GM12878 (cell line): ENCODE results near the gene TCIRG1. TPM values are rescaled to one million over a fixed set of nuclear protein-coding genes. Genes with fewer than 3 reads are reported as not detected.

ENCODE experiments used
- ATAC-seq: fragments of 200-7000 bp; cut with Tn5 transposase; 3 replicates; pipeline ENCODE4 v1.9.1; 2020; ENCODE audit warnings: mild to moderate bottlenecking, moderate library complexity
- BruUV-seq: library from RNA; stranded (reverse); fragments of 400-500 nt; replicated peaks from 2 replicates; lab custom pipeline; 2021; lab: Mats Ljungman, UMichigan
- CTCF ChIA-PET: fragments of 300-600 bp; sonication (Branson Sonifier 250); formaldehyde crosslinking; extraction: SDS; loops from one replicate; lab custom pipeline; 2021; ENCODE audit warnings: inconsistent platforms; lab: Yijun Ruan, JAX
- POLR2A ChIA-PET: fragments of 350-600 bp; formaldehyde crosslinking; extraction: SDS; loops from one replicate; lab custom pipeline; 2021; ENCODE audit warnings: inconsistent platforms; lab: Charles Lee
- RAD21 ChIA-PET: fragments of 300-600 bp; sonication (Branson Sonifier 250); formaldehyde crosslinking; loops from one replicate; lab custom pipeline; 2023; ENCODE audit warnings: antibody characterized with exemption; ENCODE audit not compliant: unreplicated experiment; lab: Charles Lee
- SMC1A ChIA-PET: fragments of 300-600 bp; sonication (Branson Sonifier 250); formaldehyde crosslinking; loops from one replicate; lab custom pipeline; 2023; ENCODE audit not compliant: unreplicated experiment, uncharacterized antibody; lab: Charles Lee
- DNase-seq: peaks from one replicate; pipeline ENCODE4 v3.0.0-alpha.2; 2011; ENCODE audit warnings: low read depth, low spot score
- FAIRE-seq: peaks from 3 replicates; lab custom pipeline; 2011; peaks lifted over from hg19 to GRCh38; lab: Jason Lieb, UNC
- H2AFZ ChIP-seq: 2 replicates; pipeline ENCODE4 v1.6.0; 2011; ENCODE audit warnings: low read depth, low read length, control low read depth; ENCODE audit not compliant: control insufficient read depth
- H3K27ac ChIP-seq: 2 replicates; pipeline ENCODE4 v1.5.1; 2011; ENCODE audit warnings: control low read depth; ENCODE audit not compliant: control insufficient read depth, insufficient read depth
- H3K27me3 ChIP-seq, 2 experiments: replicated peaks in 1 of 2; 2 replicates each; pipeline versions ENCODE4 v1.6.0 to v1.6.1; 2011; ENCODE audit warnings: low read length in 1 of 2; ENCODE audit not compliant: control insufficient read depth in 2 of 2, insufficient read depth in 2 of 2
- H3K36me3 ChIP-seq, 2 experiments: 2 replicates each; pipeline ENCODE4 v1.5.1; 2011; ENCODE audit warnings: low read length in 1 of 2; ENCODE audit not compliant: control insufficient read depth in 2 of 2, insufficient read depth in 2 of 2
- H3K4me1 ChIP-seq: 2 replicates; pipeline ENCODE4 v1.6.1; 2011; ENCODE audit warnings: mild to moderate bottlenecking, low read length, moderate library complexity, mixed read lengths; ENCODE audit not compliant: control insufficient read depth, insufficient read depth
- H3K4me2 ChIP-seq: 2 replicates; pipeline ENCODE4 v1.6.0; 2011; ENCODE audit warnings: control low read depth; ENCODE audit not compliant: control insufficient read depth, insufficient read depth
- H3K4me3 ChIP-seq: fragments of 200-600 bp; sonication (generic); 2 replicates; pipeline ENCODE4 v1.5.1; 2016
- H3K79me2 ChIP-seq: 2 replicates; pipeline ENCODE4 v1.6.0; 2011; ENCODE audit warnings: low read length; ENCODE audit not compliant: control insufficient read depth, insufficient read depth
- H3K9ac ChIP-seq: 2 replicates; pipeline ENCODE4 v1.8.0; 2011; ENCODE audit warnings: low read length, control low read depth, mixed read lengths; ENCODE audit not compliant: control insufficient read depth, insufficient read depth
- H3K9me3 ChIP-seq: replicated peaks from 3 replicates; pipeline ENCODE4 v1.5.1; 2011; ENCODE audit warnings: mild to moderate bottlenecking, low read length; ENCODE audit not compliant: control insufficient read depth, insufficient read depth
- H4K20me1 ChIP-seq: 2 replicates; pipeline ENCODE4 v1.6.0; 2011; ENCODE audit not compliant: control insufficient read depth, insufficient read depth
- BMI1 ChIP-seq: fragments of 450-650 bp; IDR thresholded peaks from 2 replicates; pipeline ENCODE4 v1.6.1; 2016; ENCODE audit warnings: mild to moderate bottlenecking, moderate library complexity, borderline replicate concordance
- MEF2B ChIP-seq: fragments of 450-650 bp; IDR thresholded peaks from 2 replicates; pipeline ENCODE4 v1.6.1; 2018; ENCODE audit warnings: mild to moderate bottlenecking, moderate library complexity; ENCODE audit not compliant: partially characterized antibody, poor library complexity, severe bottlenecking
- NBN ChIP-seq: fragments of 450-650 bp; IDR thresholded peaks from 2 replicates; pipeline ENCODE4 v1.6.1; 2016
- NFIC ChIP-seq: IDR thresholded peaks from 2 replicates; pipeline ENCODE4 v1.6.1; 2012; ENCODE audit warnings: low read depth, mild to moderate bottlenecking, inconsistent platforms, low read length, moderate library complexity
- TAF1 ChIP-seq: IDR thresholded peaks from 2 replicates; pipeline ENCODE4 v1.6.1; 2011; ENCODE audit warnings: mild to moderate bottlenecking, low read depth, low read length, borderline replicate concordance
- TCF3 ChIP-seq: IDR thresholded peaks from 2 replicates; pipeline ENCODE4 v1.6.1; 2012; ENCODE audit warnings: low read depth, mild to moderate bottlenecking, low read length, borderline replicate concordance; ENCODE audit not compliant: insufficient read depth
- ZBED1 ChIP-seq: IDR thresholded peaks from 2 replicates; pipeline ENCODE4 v1.6.1; 2016; ENCODE audit warnings: borderline replicate concordance
- ZNF24 ChIP-seq: fragments of 450-650 bp; IDR thresholded peaks from 2 replicates; pipeline ENCODE4 v1.6.1; 2017; ENCODE audit warnings: antibody characterized with exemption, mild to moderate bottlenecking
- ZNF274 ChIP-seq: IDR thresholded peaks from one replicate; pipeline ENCODE4 v1.8.0; 2011; ENCODE audit not compliant: insufficient read length, insufficient read depth
- ZSCAN29 ChIP-seq: fragments of 450-650 bp; IDR thresholded peaks from 2 replicates; pipeline ENCODE4 v1.6.1; 2017; ENCODE audit warnings: mild to moderate bottlenecking, moderate library complexity
- WGBS: methylation state at CpG from one replicate; pipeline ENCODE4 v1.1.6; 2016; ENCODE audit warnings: low lambda C conversion rate; ENCODE audit not compliant: insufficient replicate concordance, insufficient coverage; ENCODE audit errors: missing lambda C conversion rate; 5-methylcytosine and 5-hydroxymethylcytosine counted together
- in situ Hi-C: fragments of 300-500 bp; cut with MboI; formaldehyde crosslinking; loops from 9 replicates; pipeline ENCODE4 v1.14.3; 2018; ENCODE audit warnings: mixed read lengths
- intact Hi-C: fragments of 100-400 bp; cut with micrococcal nuclease; formaldehyde crosslinking; loops from one replicate; pipeline ENCODE4 v1.14.2; 2022; ENCODE audit not compliant: unreplicated experiment
- polyA plus RNA-seq, 11 experiments: library from polyadenylated mRNA; depleted of rRNA in 4 of 11; unstranded in 6 of 11; stranded (reverse) in 5 of 11; fragments of >200 nt; fragmentation: Nextera tagmentation in 4 of 11; fragmentation: Illumina TruSeq in 1 of 11; extraction: Ambion mirVana in 4 of 11; extraction: Trizol in 1 of 11; gene quantifications; 1 replicate in 1 of 11; 2 replicates in 10 of 11; pipeline versions ENCODE4 v1.2.1 to v1.2.3, GENCODE V29; 2011 to 2016; ENCODE audit warnings: inconsistent platforms in 2 of 11, missing spikeins in 2 of 11, low read depth in 1 of 11
- total RNA-seq, 4 experiments: library from RNA; depleted of rRNA in 3 of 4; stranded (reverse); fragments of >200 nt in 3 of 4; fragmentation: Illumina TruSeq in 1 of 4; extraction: Trizol in 1 of 4; gene quantifications; 2 replicates each; pipeline versions ENCODE4 v1.2.1 to v1.2.3, GENCODE V29; 2013 to 2021
- TF ChIP-seq, protein P1 (sequence below): IDR thresholded peaks from 2 replicates; pipeline ENCODE4 v1.6.1; 2011; ENCODE audit warnings: borderline replicate concordance, low read depth, mild to moderate bottlenecking, moderate library complexity, mixed read lengths, low read length; ENCODE audit not compliant: insufficient read depth; ENCODE audit errors: extremely low read length
- TF ChIP-seq, protein P2 (sequence below): fragments of 450-650 bp; formaldehyde crosslinking; IDR thresholded peaks from 2 replicates; pipeline ENCODE4 v1.4.0; 2022; ENCODE audit warnings: mild to moderate bottlenecking, moderate library complexity

TCIRG1 gene
- total and polyA plus RNA-seq, 10 of the 15 experiments (the other 5 are each of a cell fraction or from before 2014, with no cell fraction given), result 0.76 to 218 (median 87.4) TPM

GRCh38 chr11:68008381-68009337 lies 30.2 kb upstream of the TCIRG1 start:
- ATAC-seq, result no peak
- WGBS, result 46% methylated on average over 22 of the region's 27 CpGs
- Histone ChIP-seq H4K20me1 (no peaks in the 10 kb centered on the region), H3K9ac (no peak overlapping the region), H3K79me2 (peaks cover 2% of the 10 kb centered on the region), H3K4me2 (no peak overlapping the region), H2AFZ (peak overlapping the region; percentile 43), H3K36me3 (no peaks in the 10 kb centered on the region), H3K9me3 (no peaks in the 10 kb centered on the region), H3K27me3 (no peaks in the 10 kb centered on the region), H3K4me1 (peaks cover 26% of the 10 kb centered on the region), H3K4me3 (no peak overlapping the region), H3K27ac (no peak overlapping the region)
- POLR2A ChIA-PET, result no interaction called here
- SMC1A ChIA-PET, result interaction anchor here (0.8 to 1.8 kb wide), 3 partner anchors 31 to 203 kb away, joined by 3 to 6 read pairs (median 5); no protein-coding TSS in a partner anchor
- BruUV-seq, result no TSS peak
- intact Hi-C loops, result loop anchor here (10.0 kb wide), 1 partner anchor 116 kb away; the partner anchor contains the start of gene CHKA
- in situ Hi-C loops, result loop anchor here (5.0 kb wide), 1 partner anchor 199 kb away; no protein-coding TSS in a partner anchor
- DNase-seq, result no peak
- no peak for FAIRE-seq
- CTCF ChIA-PET, result interaction anchor here (1.1 to 4.6 kb wide), 8 partner anchors 13 to 288 kb away, joined by 3 to 57 read pairs (median 4); partner anchors contain the start of gene TCIRG1
- RAD21 ChIA-PET, result interaction anchor here (0.9 to 1.5 kb wide), 5 partner anchors 13 to 262 kb away, joined by 3 to 4 read pairs (median 3); no protein-coding TSS in a partner anchor
- no peak for TF ChIP-seq ZNF274
- no peak for TF ChIP-seq TAF1
- TF ChIP-seq, protein P1, sequence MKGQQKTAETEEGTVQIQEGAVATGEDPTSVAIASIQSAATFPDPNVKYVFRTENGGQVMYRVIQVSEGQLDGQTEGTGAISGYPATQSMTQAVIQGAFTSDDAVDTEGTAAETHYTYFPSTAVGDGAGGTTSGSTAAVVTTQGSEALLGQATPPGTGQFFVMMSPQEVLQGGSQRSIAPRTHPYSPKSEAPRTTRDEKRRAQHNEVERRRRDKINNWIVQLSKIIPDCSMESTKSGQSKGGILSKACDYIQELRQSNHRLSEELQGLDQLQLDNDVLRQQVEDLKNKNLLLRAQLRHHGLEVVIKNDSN, result peak; percentile 72
- TF ChIP-seq, protein P2, sequence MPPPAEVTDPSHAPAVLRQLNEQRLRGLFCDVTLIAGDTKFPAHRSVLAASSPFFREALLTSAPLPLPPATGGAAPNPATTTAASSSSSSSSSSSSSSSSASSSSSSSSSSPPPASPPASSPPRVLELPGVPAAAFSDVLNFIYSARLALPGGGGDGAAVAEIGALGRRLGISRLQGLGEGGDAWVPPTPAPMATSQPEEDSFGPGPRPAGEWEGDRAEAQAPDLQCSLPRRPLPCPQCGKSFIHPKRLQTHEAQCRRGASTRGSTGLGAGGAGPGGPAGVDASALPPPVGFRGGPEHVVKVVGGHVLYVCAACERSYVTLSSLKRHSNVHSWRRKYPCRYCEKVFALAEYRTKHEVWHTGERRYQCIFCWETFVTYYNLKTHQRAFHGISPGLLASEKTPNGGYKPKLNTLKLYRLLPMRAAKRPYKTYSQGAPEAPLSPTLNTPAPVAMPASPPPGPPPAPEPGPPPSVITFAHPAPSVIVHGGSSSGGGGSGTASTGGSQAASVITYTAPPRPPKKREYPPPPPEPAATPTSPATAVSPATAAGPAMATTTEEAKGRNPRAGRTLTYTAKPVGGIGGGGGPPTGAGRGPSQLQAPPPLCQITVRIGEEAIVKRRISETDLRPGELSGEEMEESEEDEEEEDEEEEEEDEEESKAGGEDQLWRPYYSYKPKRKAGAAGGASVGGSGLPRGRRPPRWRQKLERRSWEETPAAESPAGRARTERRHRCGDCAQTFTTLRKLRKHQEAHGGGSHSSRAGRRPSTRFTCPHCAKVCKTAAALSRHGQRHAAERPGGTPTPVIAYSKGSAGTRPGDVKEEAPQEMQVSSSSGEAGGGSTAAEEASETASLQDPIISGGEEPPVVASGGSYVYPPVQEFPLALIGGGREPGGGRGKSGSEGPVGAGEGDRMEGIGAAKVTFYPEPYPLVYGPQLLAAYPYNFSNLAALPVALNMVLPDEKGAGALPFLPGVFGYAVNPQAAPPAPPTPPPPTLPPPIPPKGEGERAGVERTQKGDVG (CRISPR knock-in tag), result no peak
- TF ChIP-seq MEF2B, result no peak
- TF ChIP-seq TCF3, result 0 out of 2 replicates have a peak, but pooled peaks have one; percentile 25
- no peak for TF ChIP-seq NBN
- no peak for TF ChIP-seq ZNF24
- TF ChIP-seq ZSCAN29, result no peak
- no peak for TF ChIP-seq NFIC
- no peak for TF ChIP-seq ZBED1
- TF ChIP-seq BMI1, result no peak
